GM18519 (cell line): ENCODE data around the gene FRZB.

ENCODE experiments used
- ATAC-seq: cut with Tn5 transposase; IDR thresholded peaks from one replicate; pipeline ENCODE4 v1.9.1; 2021; ENCODE audit warnings: mild to moderate bottlenecking, moderate library complexity; ENCODE audit not compliant: unreplicated experiment, low FRiP score

Gene FRZB

GRCh38 chr2:182814380-182814779 is 52.1 kb downstream of the FRZB start:
- no peak for ATAC-seq

GRCh38 chr2:182810087-182810486 is 56.4 kb downstream of the FRZB start:
- ATAC-seq, result no peak

GRCh38 chr2:182807319-182807718 is 59.1 kb downstream of the FRZB start:
- no peak for ATAC-seq

- no peak for ATAC-seq
These were observed 62.3 kb downstream of the FRZB start for GRCh38 chr2:182804128-182804527.

GRCh38 chr2:182798736-182799135 is 67.7 kb downstream of the FRZB start:
- ATAC-seq, result no peak

- ATAC-seq, result no peak
These were observed 74.0 kb downstream of the FRZB start for GRCh38 chr2:182792441-182792840.

- ATAC-seq, result no peak
These were observed 81.7 kb downstream of the FRZB start for GRCh38 chr2:182784777-182785176.

- no peak for ATAC-seq
These were observed 82.3 kb downstream of the FRZB start for GRCh38 chr2:182784058-182784706.
